HT1080 (cell line): ENCODE results near the gene EEF1AKMT1. TPM values are rescaled to one million over a fixed set of nuclear protein-coding genes. Genes with fewer than 3 reads are reported as not detected.
"Not testable (repeated sequence)": the region's sequence is repeated elsewhere in the genome, so short reads cannot be mapped to it uniquely, and the experiment has no call there.

Source experiments
- DNase-seq: peaks from one replicate; pipeline ENCODE4 v3.0.0-alpha.2; 2015; ENCODE audit warnings: low read depth
- total RNA-seq: library from RNA; depleted of rRNA; stranded (reverse); fragments of >200 nt; shearing (Covaris generic); gene quantifications from 2 replicates; pipeline ENCODE4 v1.2.3, GENCODE V29; 2014

The EEF1AKMT1 gene
- total RNA-seq, 1 experiment from 2014 or later = 10.0 TPM

DNA sequence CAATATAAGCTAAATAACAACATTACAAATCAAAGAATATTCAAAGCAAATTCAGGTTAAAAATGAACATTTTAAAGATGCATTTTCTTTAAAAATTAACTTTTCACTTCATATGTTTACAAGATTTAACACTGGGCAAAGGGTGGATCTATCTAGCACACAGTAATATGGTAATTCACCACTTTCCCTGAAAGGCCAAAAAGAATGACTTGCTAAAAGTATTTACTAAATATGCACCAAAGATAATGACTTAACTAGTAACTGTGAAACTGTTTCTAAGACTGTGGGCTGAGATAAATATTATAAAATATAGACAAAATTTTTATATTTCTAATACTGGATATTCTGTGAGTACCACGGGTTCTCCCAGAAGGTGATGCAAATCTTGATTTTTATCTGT, 4.5 kb upstream of the EEF1AKMT1 start:
- DNase-seq = no peak

DNA sequence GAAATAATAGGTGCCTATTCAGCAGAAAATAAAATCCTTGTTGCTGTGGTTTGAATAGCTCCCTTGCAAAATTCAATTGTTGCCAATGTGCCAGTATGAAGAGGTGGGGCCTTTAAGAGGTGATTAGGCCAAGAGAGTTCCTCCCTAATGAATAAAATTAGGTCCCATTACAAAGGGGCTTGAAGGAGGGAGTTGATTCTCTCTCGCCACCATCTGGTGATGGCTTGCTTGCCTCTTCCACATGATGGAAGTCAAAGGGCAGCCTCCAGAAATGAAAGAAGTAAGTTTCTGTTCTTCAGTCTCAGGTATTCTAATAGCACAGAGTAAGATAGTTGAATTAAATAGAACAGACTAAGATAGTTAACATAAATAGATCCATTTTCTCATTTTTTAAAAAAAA, 3.0 kb upstream of the EEF1AKMT1 start:
- DNase-seq = no peak

DNA sequence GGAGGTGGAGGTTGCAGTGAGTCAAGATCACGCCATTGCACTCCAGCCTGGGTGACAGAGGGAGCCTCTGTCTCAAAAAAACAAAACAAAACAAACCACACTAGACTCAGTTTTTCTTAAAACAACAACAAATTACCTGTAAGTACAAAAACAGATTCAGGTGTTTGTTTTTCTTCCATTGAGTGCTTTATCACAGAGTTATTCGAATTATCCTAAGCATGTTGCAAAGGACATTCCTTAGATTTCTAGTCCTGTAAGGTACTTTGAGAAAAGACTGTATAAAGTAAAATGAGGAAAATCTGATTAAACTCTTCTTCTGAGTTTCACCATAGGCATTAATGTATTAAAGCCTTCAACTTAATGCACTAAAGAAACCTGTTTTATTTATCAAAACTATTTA, 2.2 kb upstream of the EEF1AKMT1 start:
- no peak for DNase-seq

DNA sequence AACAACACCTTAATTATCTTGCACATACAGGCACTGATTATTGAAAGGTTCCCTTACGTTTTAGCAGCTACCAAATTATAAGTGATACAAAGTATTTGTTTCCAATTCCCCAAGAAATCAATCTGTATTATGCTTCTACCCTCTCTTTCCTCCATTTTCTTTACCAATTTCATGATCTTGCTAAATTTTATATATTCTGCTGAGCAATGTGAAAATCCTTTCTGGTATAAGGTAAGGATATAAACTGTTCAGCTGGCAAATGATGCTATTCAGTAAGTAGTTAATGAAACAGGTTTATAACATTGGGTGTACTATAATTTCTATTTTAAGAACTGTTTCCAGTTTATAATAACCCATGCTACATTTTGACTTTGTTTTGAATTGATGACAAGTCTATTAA, 985 bp upstream of the EEF1AKMT1 start:
- no peak for DNase-seq

DNA sequence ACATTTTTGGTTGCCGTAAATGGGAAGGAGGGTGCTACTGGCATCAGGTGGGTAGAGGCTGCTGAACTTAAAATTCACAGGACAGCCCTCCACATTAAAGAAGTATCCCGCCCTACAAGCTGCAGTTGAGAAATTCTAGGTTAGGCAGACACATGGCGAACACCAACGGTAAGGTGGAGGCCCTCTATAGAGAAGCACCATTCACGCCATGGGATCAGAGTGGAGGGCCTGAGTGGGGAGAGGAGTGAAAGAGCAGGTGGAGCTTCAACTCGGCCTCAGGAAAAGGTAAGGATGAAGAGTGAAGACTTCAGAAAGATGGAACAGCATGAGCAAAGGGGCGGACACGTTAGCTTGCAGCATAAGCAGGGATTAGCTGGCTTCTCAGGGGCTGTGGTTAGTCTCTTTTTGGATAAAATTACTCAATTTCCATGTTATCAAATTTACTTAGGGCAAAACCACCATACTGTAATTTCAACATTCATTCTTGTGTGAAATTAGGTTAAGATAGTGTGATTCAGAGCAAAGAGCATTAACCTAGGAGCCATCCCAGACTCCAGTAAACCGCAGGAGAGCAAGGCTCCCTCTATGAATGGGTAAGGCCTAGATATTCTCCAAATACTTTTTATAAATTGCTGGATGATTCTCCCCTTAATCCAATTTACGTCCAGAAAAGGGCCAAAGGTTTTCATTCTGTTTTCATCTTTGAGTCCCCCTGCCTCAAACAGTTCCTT, 1.2 kb downstream of the EEF1AKMT1 start:
- DNase-seq = no peak

DNA sequence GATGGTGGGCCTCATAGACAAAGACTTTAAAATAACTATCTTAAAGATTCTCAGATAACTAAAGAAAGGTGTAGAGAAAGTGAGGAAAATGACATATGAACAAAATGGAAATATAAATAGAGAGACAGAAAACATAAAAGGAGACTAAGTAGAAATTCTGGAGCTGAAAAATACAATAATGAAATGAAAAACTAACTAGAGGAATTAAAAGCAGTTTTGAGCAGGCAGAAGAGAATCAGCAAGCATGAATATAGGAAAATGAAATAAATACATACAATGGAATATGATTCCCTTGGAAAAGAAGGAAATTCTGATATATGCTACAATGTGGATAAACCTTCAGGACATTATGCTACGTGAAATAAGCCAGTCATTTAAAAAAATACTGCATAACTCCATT, 3.9 kb downstream of the EEF1AKMT1 start:
- DNase-seq = no peak

DNA sequence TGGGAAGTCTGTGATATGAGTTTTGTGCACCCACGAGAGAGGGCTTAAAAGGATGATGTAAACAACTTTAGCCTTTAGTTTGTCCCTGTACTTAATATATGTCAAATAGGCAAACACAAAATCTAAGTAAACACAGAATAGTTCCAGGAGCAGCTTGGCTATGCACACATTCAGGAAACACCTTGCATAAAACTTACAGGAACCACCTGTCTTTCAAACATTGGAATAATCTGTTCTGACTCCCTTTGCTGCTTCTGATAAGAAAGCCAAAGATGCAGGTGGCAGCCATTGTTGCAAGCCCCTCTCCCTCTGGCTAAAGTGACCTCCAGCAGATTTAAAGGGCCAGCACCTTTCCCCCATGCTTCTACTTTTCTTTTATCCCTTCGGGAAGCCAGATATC, 4.7 kb downstream of the EEF1AKMT1 start:
- DNase-seq = no peak

DNA sequence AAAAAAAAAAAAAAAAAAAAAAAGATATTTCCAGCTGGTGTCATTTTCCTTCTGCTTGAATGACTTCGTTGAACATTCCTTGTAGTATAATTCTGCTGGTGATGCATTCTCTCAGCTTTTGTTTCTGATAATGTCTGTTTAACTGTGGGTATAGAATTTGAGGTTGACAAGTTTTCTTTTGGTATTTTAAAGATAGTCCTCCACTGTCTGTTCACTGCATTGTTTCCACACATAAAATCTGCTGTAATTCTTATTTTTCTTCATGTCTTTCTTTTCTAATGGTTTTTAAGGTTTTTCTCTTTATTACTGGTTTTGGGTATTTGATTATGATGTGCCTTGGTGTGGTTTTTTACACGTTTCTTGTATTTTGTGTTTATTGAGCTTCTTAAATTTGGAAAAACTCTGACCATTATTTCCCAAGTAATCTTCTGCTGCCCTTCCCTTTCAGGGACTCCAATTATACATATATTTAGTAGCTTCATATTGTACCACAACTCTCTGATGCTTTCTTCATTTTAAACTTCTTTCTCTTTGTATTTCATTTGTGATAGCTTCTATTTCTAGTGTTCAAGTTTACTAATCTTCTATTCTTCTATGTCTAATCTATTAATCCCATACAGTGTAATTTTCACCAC, 6.3 kb downstream of the EEF1AKMT1 start:
- no peak for DNase-seq

DNA sequence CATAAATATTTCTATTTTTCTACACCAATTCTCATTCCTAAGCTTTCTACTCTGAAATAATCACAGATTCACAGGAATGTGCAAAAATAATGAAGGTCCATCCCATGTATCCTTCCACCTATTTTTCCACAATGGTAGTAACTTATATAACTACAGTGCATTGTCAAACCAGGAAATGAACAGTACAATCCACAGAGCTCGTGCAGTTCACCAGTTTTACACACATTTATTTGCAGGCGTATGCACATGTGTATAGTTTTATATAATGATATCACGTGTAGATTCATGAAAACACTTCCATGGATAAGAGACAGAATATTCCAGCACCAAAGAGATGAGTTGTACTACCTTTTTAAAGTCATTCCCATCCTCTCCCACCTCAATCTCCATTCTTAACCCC, 12.9 kb downstream of the EEF1AKMT1 start:
- DNase-seq = no peak

DNA sequence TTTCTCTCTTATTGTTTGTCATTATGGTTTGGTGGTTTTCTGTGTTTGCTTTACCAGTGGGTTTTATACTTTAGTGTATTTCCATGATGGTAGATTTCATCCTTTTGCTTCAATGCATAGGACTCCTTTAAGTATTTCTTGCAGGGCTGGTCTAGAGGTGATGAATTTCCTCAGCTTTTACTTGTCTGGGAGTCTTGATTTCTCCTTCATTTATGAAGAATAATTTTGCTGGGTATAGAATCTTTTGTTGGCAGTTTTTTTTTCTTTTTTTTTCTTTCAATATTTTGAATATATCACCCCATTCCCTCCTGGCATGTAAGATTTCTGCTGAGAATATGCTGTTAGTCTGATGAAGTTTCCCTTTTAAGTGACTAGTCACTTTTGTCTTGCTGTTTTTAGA, 19.8 kb downstream of the EEF1AKMT1 start:
- no peak for DNase-seq

DNA sequence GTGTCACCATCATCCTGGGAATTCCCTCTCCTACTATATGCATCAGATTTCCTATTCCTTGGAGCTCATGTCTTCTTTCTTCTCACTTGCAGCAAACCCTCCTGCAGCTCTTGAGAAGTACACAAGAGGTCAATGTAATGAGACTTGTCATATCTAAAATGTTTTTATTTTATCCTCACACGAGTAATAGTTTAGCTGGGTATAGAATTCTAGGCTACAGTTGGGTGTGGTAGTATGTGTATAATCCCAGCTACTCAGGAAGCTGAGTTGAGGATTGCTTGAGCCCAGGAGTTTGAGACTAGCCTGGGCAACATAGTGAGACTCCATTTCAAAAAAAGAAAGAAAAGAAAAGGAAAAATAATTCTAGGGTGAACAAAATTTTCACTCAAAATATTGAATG, 24.4 kb downstream of the EEF1AKMT1 start:
- no peak for DNase-seq

DNA sequence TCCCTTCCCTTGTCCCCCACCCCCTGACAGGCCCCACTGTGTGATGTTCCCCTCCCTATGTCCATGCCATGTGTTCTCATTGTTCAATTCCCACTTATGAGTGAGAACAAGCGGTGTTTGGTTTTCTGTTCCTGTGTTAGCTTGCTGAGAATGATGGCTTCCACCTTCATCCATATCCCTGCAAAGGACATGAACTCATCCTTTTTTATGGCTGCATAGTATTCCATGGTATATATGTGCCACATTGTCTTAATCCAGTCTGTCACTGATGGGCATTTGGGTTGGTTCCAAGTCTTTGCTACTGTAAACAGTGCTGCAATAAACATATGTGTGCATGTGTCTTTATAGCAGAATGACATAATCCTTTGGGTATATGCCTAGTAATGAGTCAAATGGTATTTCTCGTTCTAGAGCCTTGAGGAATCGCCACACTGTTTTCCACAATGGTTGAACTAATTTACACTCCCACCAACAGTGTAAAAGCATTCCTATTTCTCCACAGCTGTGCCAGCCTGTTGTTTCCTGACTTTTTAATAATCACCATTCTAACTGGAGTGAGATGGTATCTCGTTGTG, 29.8 kb downstream of the EEF1AKMT1 start:
- not testable (repeated sequence) for DNase-seq

DNA sequence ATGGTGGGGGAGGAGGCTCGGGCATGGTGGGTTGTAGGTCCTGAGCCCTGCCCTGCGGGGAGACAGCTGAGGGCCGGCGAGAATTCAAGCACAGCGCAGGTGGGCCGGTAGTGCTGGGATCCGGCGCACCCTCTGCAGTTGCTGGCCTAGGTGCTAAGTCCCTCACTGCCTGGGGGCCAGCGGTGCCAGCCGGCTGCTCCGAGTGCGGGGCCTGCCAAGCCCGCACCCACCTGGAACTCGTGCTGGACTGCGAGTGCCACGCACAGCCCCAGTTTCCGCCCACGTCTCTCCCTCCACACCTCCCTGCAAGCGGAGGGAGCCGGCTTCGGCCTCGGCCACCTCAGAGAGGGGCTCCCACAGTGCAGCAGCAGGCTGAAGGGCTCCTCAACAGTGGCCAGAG, 33.7 kb downstream of the EEF1AKMT1 start:
- DNase-seq = no peak

DNA sequence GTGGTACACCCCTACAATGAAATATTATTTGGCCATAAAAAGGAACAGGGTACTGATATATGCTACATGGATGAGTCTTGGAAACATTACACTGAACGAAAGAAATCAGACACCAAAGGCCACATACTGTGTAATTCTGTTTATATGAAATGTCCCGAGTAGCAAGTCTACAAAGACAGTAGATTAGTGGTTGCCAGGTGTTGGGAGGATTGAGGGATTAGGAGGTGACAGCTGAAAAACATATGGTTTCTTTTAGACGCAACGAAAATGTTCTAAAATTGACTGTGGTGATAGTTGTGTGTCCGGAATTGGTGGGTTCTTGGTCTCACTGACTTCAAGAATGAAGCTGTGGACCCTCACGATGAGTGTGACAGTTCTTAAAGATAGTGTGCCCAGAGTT, 35.1 kb downstream of the EEF1AKMT1 start:
- DNase-seq = no peak

DNA sequence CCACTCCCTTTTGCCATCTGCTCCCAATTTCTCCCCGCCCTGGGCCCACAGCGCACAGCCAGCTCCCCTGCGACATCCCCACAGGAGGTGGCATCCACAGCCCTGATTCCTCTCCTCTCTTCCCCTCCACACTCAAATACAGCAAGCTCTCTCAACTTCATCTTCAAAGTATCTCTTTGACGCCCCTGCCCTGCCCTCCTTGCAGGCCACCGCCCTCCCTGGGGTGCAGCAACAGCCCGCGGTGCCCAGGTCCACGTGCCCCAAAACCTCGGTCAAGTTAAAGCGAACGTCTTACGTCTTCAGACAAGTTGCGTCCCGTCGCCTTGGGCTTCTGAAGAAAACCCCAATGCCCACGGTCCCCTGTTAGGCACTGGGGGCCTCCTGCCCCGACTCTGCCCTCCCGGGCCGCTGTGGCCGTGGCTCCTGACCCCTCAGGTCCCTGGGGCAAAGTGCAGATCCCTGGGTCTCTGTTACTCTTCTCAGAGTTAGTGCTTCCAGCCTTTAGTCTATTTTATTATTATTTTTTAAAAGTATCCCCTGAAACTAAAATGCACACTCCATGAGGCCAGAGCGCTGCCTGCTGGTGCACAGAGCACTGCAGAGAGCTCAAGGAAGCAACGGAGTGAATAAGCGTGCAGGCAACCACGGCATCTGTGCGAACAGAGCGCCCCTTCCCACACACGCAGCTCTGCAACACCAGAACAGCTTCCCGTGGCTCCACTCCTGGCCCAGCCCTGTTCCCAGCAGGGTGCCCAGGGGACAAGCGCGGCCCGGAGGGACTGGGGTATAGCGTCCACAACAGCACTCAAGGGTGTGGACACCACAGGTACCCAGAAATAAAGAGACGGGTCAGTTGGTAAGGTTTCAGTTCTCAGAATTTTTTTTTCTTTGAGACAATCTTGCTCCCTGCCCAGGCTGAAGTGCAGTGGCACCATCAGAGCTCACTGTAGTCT, 43.9 kb downstream of the EEF1AKMT1 start:
- no peak for DNase-seq

DNA sequence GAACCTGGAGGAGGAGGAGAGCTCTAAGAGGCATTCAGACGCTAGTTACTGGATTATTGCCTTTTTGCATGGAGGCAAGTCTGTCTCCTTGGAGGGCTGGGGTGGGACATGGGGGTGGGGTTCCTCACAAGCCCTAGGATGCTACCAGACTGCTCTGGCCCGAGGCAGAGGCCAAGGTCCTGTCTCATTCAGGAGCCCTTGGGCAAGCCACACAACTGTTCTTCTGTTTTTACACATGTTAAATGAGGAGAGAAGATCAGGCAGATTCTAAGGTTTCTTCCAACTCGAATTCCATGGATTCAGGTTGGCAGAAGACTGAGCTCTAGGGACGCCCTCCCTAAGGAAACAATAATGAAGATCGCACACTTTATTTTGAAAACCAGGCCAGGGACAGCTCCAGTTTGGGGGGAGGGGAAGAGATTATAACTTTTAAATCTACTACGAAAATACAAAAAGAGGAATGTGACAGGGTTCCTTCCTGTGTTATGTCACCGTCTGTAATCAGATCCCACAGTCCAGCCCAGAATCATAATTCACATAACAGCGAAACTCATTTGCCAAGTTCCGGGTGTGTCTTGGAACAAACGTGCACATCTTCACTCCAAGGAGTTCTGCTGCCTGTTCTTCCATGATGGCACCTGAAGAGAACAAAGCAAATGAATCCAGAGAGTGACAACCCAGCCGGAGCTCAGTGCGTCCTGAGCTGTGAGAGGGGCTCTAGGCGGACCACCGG, 45.0 kb downstream of the EEF1AKMT1 start:
- no peak for DNase-seq

DNA sequence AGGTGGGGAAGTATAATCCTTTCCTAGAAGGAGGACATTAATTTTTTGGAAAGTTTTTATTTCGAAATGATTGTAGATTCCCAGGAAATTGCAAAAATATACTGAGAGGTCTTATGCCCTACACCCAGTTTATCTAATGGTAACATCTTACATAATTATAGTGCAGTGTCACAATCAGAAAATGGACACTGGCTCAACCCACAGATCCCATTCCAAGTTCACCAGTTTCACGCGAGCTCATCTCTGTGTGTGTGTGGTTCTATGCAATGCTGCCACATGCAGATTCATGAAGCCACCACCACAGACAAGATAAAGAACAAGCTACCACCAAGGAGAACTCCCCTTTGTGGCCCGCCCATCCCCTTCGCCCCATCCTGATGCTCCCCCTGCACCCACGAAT, 45.9 kb downstream of the EEF1AKMT1 start:
- DNase-seq = no peak

DNA sequence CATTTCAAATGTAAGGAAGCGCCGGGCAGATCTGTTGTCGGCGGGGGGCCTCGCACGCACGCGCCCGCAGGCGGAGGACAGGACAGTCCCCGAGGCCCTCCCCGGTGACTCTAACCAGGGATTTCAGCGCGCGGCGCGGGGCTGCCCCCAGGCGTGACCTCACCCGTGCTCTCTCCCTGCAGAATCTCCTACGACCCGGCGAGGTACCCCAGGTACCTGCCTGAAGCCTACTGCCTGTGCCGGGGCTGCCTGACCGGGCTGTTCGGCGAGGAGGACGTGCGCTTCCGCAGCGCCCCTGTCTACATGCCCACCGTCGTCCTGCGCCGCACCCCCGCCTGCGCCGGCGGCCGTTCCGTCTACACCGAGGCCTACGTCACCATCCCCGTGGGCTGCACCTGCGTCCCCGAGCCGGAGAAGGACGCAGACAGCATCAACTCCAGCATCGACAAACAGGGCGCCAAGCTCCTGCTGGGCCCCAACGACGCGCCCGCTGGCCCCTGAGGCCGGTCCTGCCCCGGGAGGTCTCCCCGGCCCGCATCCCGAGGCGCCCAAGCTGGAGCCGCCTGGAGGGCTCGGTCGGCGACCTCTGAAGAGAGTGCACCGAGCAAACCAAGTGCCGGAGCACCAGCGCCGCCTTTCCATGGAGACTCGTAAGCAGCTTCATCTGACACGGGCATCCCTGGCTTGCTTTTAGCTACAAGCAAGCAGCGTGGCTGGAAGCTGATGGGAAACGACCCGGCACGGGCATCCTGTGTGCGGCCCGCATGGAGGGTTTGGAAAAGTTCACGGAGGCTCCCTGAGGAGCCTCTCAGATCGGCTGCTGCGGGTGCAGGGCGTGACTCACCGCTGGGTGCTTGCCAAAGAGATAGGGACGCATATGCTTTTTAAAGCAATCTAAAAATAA, 52.1 kb downstream of the EEF1AKMT1 start:
- DNase-seq = no peak

DNA sequence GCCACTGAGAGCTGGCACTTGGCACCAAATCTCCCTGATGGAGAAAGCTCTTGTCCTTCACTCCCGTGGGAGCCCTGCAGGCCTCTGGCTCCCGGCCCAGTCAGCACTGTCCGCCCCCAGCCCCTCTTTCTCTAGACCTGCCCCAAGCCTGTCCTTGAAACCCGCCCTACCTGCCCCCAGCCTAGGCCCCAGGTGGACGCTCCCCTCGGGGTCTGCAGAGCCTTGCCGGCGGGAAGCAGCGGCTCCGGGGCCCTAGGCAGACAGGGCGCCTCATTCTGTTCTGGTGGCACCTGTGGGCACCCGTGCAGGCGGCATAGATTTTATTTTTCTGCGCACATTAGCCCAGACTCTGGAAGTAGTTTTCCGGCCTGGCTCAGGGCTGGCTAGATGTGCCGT, 52.7 kb downstream of the EEF1AKMT1 start:
- no peak for DNase-seq

DNA sequence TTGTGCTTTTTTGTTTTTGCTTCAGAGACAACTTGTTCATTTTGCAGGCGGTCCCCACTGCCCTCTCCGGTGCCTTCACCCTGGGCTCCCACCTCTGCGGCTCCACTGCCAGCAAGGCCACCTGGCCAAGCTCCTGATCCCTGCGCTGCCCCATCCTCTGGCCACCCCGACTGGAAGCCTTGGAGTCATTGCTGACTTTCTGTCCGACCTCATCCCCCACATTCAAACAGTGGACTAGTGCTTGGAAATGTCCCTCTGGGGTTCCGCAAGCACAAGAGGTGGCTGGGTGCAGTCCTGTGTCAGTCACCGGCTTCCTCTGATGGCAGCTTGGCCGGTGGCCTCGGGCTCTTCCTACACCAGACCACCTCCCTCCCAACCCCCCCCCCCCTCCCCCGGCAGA, 53.3 kb downstream of the EEF1AKMT1 start:
- DNase-seq = no peak
